ENCODE data around the gene RPL13. TPM values are rescaled to one million over a fixed set of nuclear protein-coding genes. Genes with fewer than 3 reads are reported as not detected.
"Not testable (repeated sequence)": the region's sequence is repeated elsewhere in the genome, so short reads cannot be mapped to it uniquely, and the experiment has no call there.

Gene RPL13
- total and polyA plus RNA-seq, 3 experiments from 2014 or later: 2,710 to 5,211 (median 2,878) TPM

DNA sequence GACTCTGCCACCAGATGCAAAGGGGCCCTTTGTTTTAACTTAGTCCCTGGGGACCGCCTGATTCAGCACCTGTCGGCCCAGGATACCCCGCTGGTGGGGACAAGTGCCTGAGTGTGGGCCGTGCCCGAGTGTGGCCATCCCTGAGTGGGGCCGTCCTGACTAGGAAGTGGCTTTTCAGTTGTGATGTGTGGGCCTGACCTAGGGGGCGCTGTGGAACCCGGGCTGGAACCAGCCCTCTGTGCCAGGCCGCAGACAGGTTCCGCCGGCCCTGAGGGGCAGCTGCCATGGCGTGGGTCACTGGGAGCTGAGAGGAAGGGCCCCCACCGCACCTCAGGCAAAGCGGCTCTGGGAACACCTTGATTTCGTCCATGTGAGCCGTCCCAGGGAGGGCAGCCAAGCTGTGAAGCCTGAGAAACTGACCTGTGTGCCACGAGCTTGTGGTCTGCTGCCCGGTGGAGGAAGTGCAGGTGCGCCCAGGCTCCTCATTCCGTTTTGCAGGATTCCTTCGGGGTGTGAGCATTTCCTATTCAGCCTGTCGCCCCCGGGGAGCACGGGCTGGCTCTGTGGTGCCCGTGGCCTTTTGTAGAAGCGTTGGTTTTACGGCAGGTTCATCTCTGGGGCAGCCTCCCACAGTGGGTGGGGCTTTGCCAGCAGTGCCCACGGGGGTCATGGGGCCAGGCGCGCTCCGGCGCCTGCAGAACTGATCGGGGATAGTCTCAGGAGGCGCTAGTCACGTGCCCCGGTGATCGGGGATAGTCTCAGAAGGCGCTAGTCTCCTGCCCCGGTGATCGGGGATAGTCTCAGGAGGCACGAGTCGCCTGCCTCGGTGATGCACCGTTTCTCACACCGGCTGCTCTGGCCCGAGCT, 5.3 kb downstream of the RPL13 start:
- POLR2A ChIA-PET: interaction anchor here (0.6 kb wide), 1 partner anchor 41 kb away, joined by 3 read pairs; no protein-coding TSS in a partner anchor
- H3K9me3 Mint-ChIP-seq: no peaks in the 10 kb centered on the region
- CTCF ChIA-PET: interaction anchor here (0.7 to 1.3 kb wide), 2 partner anchors 11 to 76 kb away, joined by 3 to 4 read pairs; no protein-coding TSS in a partner anchor
- peak; percentile 29 to 62 (median 41) for DNase-seq
- Histone ChIP-seq H3K4me1 (ENCODE audit: insufficient read depth, low read length) (peaks cover 50% of the 10 kb centered on the region), H3K27me3 (ENCODE audit: insufficient read depth, low read length, poor library complexity, severe bottlenecking) (no peaks in the 10 kb centered on the region), H3K9me3 (ENCODE audit: low read length) (no peaks in the 10 kb centered on the region), H3K36me3 (ENCODE audit: insufficient read depth, low read length) (peaks cover 39% of the 10 kb centered on the region), H3K4me3 (ENCODE audit: low read length) (peak overlapping the region; percentile 41), H3K27ac (ENCODE audit: low read depth, low read length) (no peak overlapping the region)
- peak overlapping the region; percentile 48 to 77 (median 70) for H3K4me3 Mint-ChIP-seq
- H3K27ac Mint-ChIP-seq: peak overlapping the region; percentile 33 to 100 (median 64)
- peaks cover 14 to 43% (median 17%) of the 10 kb centered on the region in 3 donors for H3K36me3 Mint-ChIP-seq
- peaks cover 44 to 55% (median 52%) of the 10 kb centered on the region in 3 donors for H3K4me1 Mint-ChIP-seq
- H3K27me3 Mint-ChIP-seq: no peaks in the 10 kb centered on the region

DNA sequence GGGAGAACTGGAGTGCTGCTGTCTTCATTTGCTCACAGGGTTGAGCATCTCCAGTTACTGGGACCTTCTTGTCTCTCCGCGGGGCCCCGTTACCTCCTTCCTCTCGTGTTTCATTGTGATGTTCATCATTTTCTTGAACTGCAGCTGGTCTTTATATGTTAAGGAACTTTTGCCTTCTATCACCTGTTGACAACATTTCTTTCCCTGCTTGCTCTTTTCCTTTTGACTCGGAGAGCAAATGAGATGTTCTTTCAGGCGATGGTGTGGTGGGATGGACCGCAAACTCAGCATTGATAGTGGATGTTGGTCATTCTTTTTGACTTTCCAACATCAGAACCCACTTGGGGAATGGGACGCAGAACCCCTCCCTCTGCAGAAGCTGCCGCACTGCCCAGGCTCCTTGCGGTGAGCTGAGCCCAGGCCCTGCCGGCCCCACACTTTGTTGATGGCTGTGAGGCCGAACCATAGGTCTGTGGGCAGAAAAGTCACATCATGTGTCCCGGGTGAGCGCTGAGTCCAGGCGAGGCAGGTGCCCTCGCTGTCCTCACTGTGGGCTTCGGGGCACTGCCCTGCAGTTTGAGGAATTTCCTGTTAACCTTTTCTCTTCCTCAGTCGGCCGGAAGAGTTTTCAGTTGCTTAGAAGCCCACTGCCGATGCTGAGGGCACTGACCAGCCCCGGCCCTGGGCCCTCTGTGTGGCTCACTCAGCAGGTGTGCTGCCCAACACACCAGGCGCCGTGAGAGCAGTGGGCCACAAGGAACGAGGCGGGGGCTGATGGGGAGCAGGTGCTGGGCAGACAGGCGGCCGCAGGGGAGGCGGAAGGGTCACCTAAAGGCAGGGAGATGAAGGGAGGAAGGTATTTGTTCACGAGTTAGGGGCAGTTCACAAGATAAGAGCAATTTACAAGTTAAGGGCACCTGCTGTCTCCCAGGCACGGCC, 7.4 kb downstream of the RPL13 start:
- Histone ChIP-seq H3K4me3 (ENCODE audit: low read length) (no peak overlapping the region), H3K9me3 (ENCODE audit: low read length) (no peaks in the 10 kb centered on the region), H3K27me3 (ENCODE audit: insufficient read depth, low read length, poor library complexity, severe bottlenecking) (no peaks in the 10 kb centered on the region), H3K36me3 (ENCODE audit: insufficient read depth, low read length) (peaks cover 21% of the 10 kb centered on the region), H3K27ac (ENCODE audit: low read depth, low read length) (no peak overlapping the region), H3K4me1 (ENCODE audit: insufficient read depth, low read length) (peaks cover 33% of the 10 kb centered on the region)
- peaks cover 5 to 9% of the 10 kb centered on the region in 2 donors for H3K27me3 Mint-ChIP-seq
- peaks cover 29 to 46% (median 41%) of the 10 kb centered on the region in 3 donors for H3K4me1 Mint-ChIP-seq
- ChIA-PET CTCF (no interaction called here), POLR2A (interaction anchor here (0.7 kb wide), 1 partner anchor 14 kb away, joined by 3 read pairs; no protein-coding TSS in a partner anchor)
- no peak for DNase-seq
- no peaks in the 10 kb centered on the region for H3K9me3 Mint-ChIP-seq
- peaks cover 3 to 24% (median 8%) of the 10 kb centered on the region in 3 donors for H3K36me3 Mint-ChIP-seq
- peak overlapping the region in 1 of 7 donors; percentile 62 for H3K4me3 Mint-ChIP-seq
- peak overlapping the region in 2 of 8 donors; percentile 18 to 61 for H3K27ac Mint-ChIP-seq

DNA sequence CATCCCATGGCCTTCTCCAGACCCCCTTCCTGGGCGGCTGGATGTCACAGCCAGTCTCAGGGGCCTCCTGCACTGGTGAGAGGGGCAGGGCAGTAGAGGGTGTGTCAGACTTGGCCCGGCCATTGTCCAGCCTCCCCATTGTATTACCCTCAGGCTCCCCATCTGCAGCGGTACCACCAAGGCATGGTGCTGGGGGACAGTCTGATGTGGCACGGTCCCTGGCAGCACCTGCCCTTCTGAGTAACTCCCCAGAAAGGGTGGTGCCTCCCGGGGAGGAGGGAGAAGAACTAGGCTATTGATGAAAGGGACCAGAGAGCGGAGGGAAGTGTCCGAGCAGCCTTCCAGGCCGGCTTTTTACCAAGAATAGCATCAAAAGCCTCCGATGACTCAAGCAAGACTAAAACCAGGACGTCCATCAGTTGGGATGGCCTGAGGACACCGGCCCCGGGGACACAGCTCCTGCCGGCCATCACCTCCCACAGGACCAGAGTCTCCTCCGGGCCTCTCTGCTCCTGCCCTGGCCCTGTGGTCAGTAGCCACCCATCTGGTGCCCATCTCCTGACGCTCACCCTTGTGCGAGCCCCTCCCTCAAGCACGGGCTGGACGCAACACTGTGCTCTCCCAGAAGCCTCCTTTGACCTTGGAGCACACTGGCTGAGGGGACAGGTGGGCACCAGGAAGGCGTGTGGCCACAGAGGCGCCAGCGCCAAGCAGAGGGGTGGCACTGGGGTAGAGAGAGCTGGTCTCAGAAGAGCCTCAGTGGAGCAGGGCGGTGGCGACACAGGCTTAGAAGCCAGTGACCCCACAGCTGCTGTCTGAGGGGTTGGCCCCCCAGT, 9.2 kb downstream of the RPL13 start:
- Histone ChIP-seq H3K4me3 (ENCODE audit: low read length) (no peak overlapping the region), H3K36me3 (ENCODE audit: insufficient read depth, low read length) (peaks cover 3% of the 10 kb centered on the region), H3K27ac (ENCODE audit: low read depth, low read length) (no peak overlapping the region), H3K9me3 (ENCODE audit: low read length) (no peaks in the 10 kb centered on the region), H3K27me3 (ENCODE audit: insufficient read depth, low read length, poor library complexity, severe bottlenecking) (peaks cover 8% of the 10 kb centered on the region), H3K4me1 (ENCODE audit: insufficient read depth, low read length) (peaks cover 27% of the 10 kb centered on the region)
- Mint-ChIP-seq H3K4me1 (peaks cover 23 to 40% (median 23%) of the 10 kb centered on the region in 3 donors), H3K4me3 (no peak overlapping the region), H3K27me3 (peaks cover 8 to 21% of the 10 kb centered on the region in 2 donors), H3K36me3 (peaks cover 0 to 6% (median 2%) of the 10 kb centered on the region in 3 donors), H3K9me3 (no peaks in the 10 kb centered on the region), H3K27ac (no peak overlapping the region)
- ChIA-PET POLR2A (no interaction called here), CTCF (no interaction called here)
- DNase-seq: no peak

DNA sequence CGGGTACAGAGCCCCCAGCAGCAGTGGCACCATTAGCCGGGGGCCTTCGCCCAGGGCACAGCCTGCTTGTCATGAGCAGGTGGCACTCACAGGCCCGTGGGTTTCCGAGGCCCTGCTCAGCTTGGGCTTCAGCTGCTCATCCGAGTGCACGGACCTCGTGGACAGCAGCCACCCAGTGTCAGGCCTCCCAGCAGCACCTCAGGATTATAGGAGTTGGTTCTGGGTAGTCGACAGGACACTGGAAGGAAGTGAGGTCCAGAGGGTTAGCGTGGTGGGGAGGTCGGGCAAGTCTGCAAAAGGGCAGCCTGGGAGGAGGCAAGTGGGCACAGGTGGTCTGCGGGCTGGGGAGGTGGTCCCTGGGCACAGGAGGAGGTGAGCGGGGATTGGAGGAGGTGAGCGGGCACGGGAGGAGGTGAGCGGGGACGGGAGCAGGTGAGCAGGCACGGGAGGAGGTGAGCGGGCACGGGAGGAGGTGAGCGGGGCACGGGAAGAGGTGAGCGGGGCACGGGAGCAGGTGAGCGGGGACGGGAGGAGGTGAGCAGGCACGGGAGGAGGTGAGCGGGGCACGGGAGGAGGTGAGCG, 10.0 kb downstream of the RPL13 start:
- Histone ChIP-seq H3K36me3 (ENCODE audit: insufficient read depth, low read length) (no peaks in the 10 kb centered on the region), H3K4me3 (ENCODE audit: low read length) (no peak overlapping the region), H3K27me3 (ENCODE audit: insufficient read depth, low read length, poor library complexity, severe bottlenecking) (peaks cover 8% of the 10 kb centered on the region), H3K27ac (ENCODE audit: low read depth, low read length) (no peak overlapping the region), H3K4me1 (ENCODE audit: insufficient read depth, low read length) (peaks cover 20% of the 10 kb centered on the region), H3K9me3 (ENCODE audit: low read length) (no peaks in the 10 kb centered on the region)
- no peak for DNase-seq
- Mint-ChIP-seq H3K27ac (no peak overlapping the region), H3K9me3 (no peaks in the 10 kb centered on the region), H3K4me1 (peaks cover 16 to 33% (median 16%) of the 10 kb centered on the region in 3 donors), H3K27me3 (peaks cover 8 to 21% of the 10 kb centered on the region in 2 donors), H3K36me3 (peaks cover 0 to 2% (median 2%) of the 10 kb centered on the region in 3 donors), H3K4me3 (no peak overlapping the region)
- ChIA-PET CTCF (no interaction called here), POLR2A (no interaction called here)

DNA sequence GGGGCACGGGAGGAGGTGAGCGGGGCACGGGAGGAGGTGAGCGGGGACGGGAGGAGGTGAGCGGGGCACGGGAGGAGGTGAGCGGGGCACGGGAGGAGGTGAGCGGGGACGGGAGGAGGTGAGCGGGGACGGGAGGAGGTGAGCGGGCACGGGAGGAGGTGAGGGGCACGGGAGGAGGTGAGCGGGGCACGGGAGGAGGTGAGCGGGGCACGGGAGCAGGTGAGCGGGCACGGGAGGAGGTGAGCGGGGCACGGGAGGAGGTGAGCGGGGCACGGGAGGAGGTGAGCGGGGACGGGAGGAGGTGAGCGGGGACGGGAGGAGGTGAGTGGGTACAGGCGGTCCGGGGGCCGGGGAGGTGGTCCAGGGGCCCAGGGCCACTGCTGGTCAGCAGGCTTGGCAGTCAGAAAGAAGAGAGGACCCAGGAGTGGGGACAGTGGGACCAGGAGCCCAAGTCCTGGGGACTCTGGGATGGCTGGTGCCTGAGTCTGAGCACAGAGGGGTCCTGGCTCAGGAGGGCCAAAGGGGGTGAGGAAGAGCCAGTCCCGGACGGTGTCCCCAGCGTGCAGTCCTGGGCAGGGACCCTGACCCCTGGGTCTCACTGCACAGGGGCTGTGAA, 10.6 kb downstream of the RPL13 start:
- H3K9me3 ChIP-seq (ENCODE audit: low read length); H3K36me3 Mint-ChIP-seq; CTCF ChIA-PET; H3K4me3 ChIP-seq (ENCODE audit: low read length); H3K4me3 Mint-ChIP-seq; H3K27ac ChIP-seq (ENCODE audit: low read depth, low read length); H3K9me3 Mint-ChIP-seq; H3K27ac Mint-ChIP-seq; H3K27me3 ChIP-seq (ENCODE audit: insufficient read depth, low read length, poor library complexity, severe bottlenecking); DNase-seq; POLR2A ChIA-PET; H3K36me3 ChIP-seq (ENCODE audit: insufficient read depth, low read length): not testable (repeated sequence)
- peaks cover 13% of the 10 kb centered on the region for H3K4me1 ChIP-seq (ENCODE audit: insufficient read depth, low read length)
- H3K27me3 Mint-ChIP-seq: peaks cover 8 to 21% of the 10 kb centered on the region in 2 donors
- peaks cover 10 to 26% (median 11%) of the 10 kb centered on the region in 3 donors for H3K4me1 Mint-ChIP-seq

DNA sequence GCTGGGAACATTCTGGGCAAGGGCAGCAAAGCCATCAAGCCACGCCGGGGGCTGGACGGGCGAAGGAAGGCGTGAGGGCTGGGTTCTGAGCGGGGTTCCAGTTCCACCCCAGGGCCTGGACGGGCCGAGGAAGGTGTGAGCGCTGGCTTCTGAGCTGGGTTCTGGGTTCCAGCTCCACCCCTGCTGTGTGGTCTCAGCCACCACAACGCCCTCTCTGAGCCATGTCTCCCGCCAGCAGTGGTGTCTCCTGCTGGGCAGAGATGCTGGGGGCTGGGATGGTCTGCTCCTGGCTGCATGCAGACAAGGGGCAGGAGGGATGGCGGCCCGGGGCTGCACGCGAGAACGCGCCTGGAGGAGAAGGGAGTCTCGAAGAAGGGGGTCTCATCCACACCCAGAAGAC, 11.2 kb downstream of the RPL13 start:
- Mint-ChIP-seq H3K9me3 (no peaks in the 10 kb centered on the region), H3K4me1 (peaks cover 6 to 22% (median 7%) of the 10 kb centered on the region in 3 donors), H3K4me3 (peak overlapping the region in 1 of 7 donors; percentile 66), H3K36me3 (peaks cover 0 to 2% (median 0%) of the 10 kb centered on the region in 3 donors), H3K27me3 (peaks cover 8 to 21% of the 10 kb centered on the region in 2 donors), H3K27ac (no peak overlapping the region)
- no peak for DNase-seq
- H3K36me3 ChIP-seq (ENCODE audit: insufficient read depth, low read length): no peaks in the 10 kb centered on the region
- H3K27ac ChIP-seq (ENCODE audit: low read depth, low read length): no peak overlapping the region
- ChIA-PET CTCF (no interaction called here), POLR2A (no interaction called here)
- H3K4me3 ChIP-seq (ENCODE audit: low read length): no peak overlapping the region
- H3K27me3 ChIP-seq (ENCODE audit: insufficient read depth, low read length, poor library complexity, severe bottlenecking): peaks cover 8% of the 10 kb centered on the region
- H3K4me1 ChIP-seq (ENCODE audit: insufficient read depth, low read length): peaks cover 11% of the 10 kb centered on the region
- no peaks in the 10 kb centered on the region for H3K9me3 ChIP-seq (ENCODE audit: low read length)

DNA sequence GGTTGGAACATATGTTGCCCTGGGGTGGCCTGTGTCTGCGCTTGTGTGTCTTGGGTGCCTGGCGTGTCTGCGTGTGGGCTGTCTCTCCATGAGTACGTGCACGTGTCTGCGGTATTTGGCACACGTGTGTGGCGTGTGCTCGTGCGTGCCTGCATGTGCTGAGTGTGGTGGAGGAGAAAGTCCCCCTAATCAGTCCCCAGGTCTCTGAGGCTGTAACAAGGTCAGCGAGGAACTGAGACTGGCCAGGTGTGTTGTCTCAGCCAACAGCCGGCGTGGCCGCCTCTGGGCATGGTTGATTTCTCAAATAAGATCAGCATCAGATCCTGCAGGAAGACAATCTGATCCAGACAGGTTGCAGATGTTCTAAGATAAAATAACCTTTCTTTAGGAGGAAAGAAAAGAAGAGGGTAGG, 11.6 kb downstream of the RPL13 start:
- no peak overlapping the region for H3K27ac Mint-ChIP-seq

More for the DNA sequence above, 11.6 kb downstream of the RPL13 start:
- no peak for DNase-seq
- peaks cover 0 to 2% (median 0%) of the 10 kb centered on the region in 3 donors for H3K36me3 Mint-ChIP-seq
- ChIA-PET CTCF (no interaction called here), POLR2A (no interaction called here)
- H3K27ac ChIP-seq (ENCODE audit: low read depth, low read length): no peak overlapping the region
- no peaks in the 10 kb centered on the region for H3K36me3 ChIP-seq (ENCODE audit: insufficient read depth, low read length)
- H3K4me1 ChIP-seq (ENCODE audit: insufficient read depth, low read length): peaks cover 11% of the 10 kb centered on the region
- peak overlapping the region in 1 of 7 donors; percentile 66 for H3K4me3 Mint-ChIP-seq
- peaks cover 6 to 22% (median 7%) of the 10 kb centered on the region in 3 donors for H3K4me1 Mint-ChIP-seq
- no peak overlapping the region for H3K4me3 ChIP-seq (ENCODE audit: low read length)
- H3K27me3 Mint-ChIP-seq: peaks cover 8 to 21% of the 10 kb centered on the region in 2 donors
- H3K9me3 Mint-ChIP-seq: no peaks in the 10 kb centered on the region
- H3K27me3 ChIP-seq (ENCODE audit: insufficient read depth, low read length, poor library complexity, severe bottlenecking): peaks cover 8% of the 10 kb centered on the region
- no peaks in the 10 kb centered on the region for H3K9me3 ChIP-seq (ENCODE audit: low read length)

Data from CD8-positive, alpha-beta memory T cell (primary cell).